Measurements from ENCODE around the gene GNAQ. TPM values are rescaled to one million over a fixed set of nuclear protein-coding genes. Genes with fewer than 3 reads are reported as not detected.
A peak's percentile ranks its signal among the peaks of the same experiment; 100 is the strongest.

GNAQ gene
- polyA plus RNA-seq, 3 donors = 8.3 to 51.0 (median 9.6) TPM

GRCh38 chr9:77916410-77916819, 115.2 kb downstream of the GNAQ start:
- H3K36me3 Mint-ChIP-seq = peaks cover 32 to 51% of the 10 kb centered on the region in 2 donors
- no peaks in the 10 kb centered on the region for H3K27me3 Mint-ChIP-seq (ENCODE audit: low read depth in 3 of 3)
- H3K9me3 Mint-ChIP-seq = no peaks in the 10 kb centered on the region
- intact Hi-C loops (cut with micrococcal nuclease) = no loop called here
- H3K4me3 Mint-ChIP-seq = no peak overlapping the region
- H3K27ac Mint-ChIP-seq = peak overlapping the region in 3 of 7 donors; percentile 19 to 75 (median 69)
- no peaks in the 10 kb centered on the region for H3K9me3 ChIP-seq (replicated peaks in 1 of 2; ENCODE audit: control insufficient read depth in 1 of 2, insufficient read depth in 1 of 2, low read length in 2 of 2)
- peaks cover 25 to 49% of the 10 kb centered on the region in 2 donors for H3K36me3 ChIP-seq (replicated peaks in 1 of 2; ENCODE audit: control insufficient read depth in 1 of 2, insufficient read depth in 2 of 2, low read length in 2 of 2)
- no peak overlapping the region for H3K9ac ChIP-seq (ENCODE audit: insufficient read depth, low read length, poor library complexity, severe bottlenecking)
- peaks cover 86% of the 10 kb centered on the region for H4K20me1 ChIP-seq (ENCODE audit: insufficient read depth, low read length)
- H3K27me3 ChIP-seq (ENCODE audit: control insufficient read depth in 2 of 2, insufficient read depth in 2 of 2, low read length in 2 of 2) = no peaks in the 10 kb centered on the region
- H3K79me2 ChIP-seq (ENCODE audit: insufficient read depth, low read length) = peaks cover 97% of the 10 kb centered on the region
- WGBS (ENCODE audit: insufficient coverage) = 42% methylated on average over 3 of the region's 4 CpGs
- peaks cover 33% of the 10 kb centered on the region for H3K4me1 Mint-ChIP-seq
- H3K4me1 ChIP-seq (ENCODE audit: control insufficient read depth in 1 of 2, insufficient read depth in 2 of 2, low read length in 2 of 2) = peaks cover 14 to 24% of the 10 kb centered on the region in 2 donors
- DNase-seq = no peak
- peak overlapping the region in 1 of 2 donors; percentile 54 for H3K27ac ChIP-seq (ENCODE audit: low read depth in 1 of 2, low read length in 2 of 2)
- no peak overlapping the region for H3K4me2 ChIP-seq (replicated peaks; ENCODE audit: extremely low read depth, low read length, poor library complexity, severe bottlenecking)
- no peak for TF ChIP-seq CTCF (IDR thresholded peaks at IDR 0.05)
- H3K4me3 ChIP-seq (replicated peaks in 1 of 3; ENCODE audit: low read depth in 2 of 3, low read length in 3 of 3) = no peak overlapping the region
- H2AFZ ChIP-seq (ENCODE audit: insufficient read depth, low read depth, low read length, poor library complexity, severe bottlenecking) = no peak overlapping the region

GRCh38 chr9:77915744-77916143, 115.9 kb downstream of the GNAQ start:
- Histone ChIP-seq H3K36me3 (replicated peaks in 1 of 2; ENCODE audit: control insufficient read depth in 1 of 2, insufficient read depth in 2 of 2, low read length in 2 of 2) (peaks cover 24 to 42% of the 10 kb centered on the region in 2 donors), H3K27ac (ENCODE audit: low read depth in 1 of 2, low read length in 2 of 2) (peak overlapping the region in 1 of 2 donors; percentile 54), H4K20me1 (ENCODE audit: insufficient read depth, low read length) (peaks cover 86% of the 10 kb centered on the region), H2AFZ (ENCODE audit: insufficient read depth, low read depth, low read length, poor library complexity, severe bottlenecking) (no peak overlapping the region), H3K27me3 (ENCODE audit: control insufficient read depth in 2 of 2, insufficient read depth in 2 of 2, low read length in 2 of 2) (no peaks in the 10 kb centered on the region), H3K9ac (ENCODE audit: insufficient read depth, low read length, poor library complexity, severe bottlenecking) (no peak overlapping the region), H3K79me2 (ENCODE audit: insufficient read depth, low read length) (peaks cover 98% of the 10 kb centered on the region), H3K4me1 (ENCODE audit: control insufficient read depth in 1 of 2, insufficient read depth in 2 of 2, low read length in 2 of 2) (peaks cover 18 to 29% of the 10 kb centered on the region in 2 donors), H3K4me3 (replicated peaks in 1 of 3; ENCODE audit: low read depth in 2 of 3, low read length in 3 of 3) (no peak overlapping the region), H3K9me3 (replicated peaks in 1 of 2; ENCODE audit: control insufficient read depth in 1 of 2, insufficient read depth in 1 of 2, low read length in 2 of 2) (no peaks in the 10 kb centered on the region), H3K4me2 (replicated peaks; ENCODE audit: extremely low read depth, low read length, poor library complexity, severe bottlenecking) (no peak overlapping the region)
- intact Hi-C loops (cut with micrococcal nuclease) = no loop called here
- Mint-ChIP-seq H3K27me3 (ENCODE audit: low read depth in 3 of 3) (no peaks in the 10 kb centered on the region), H3K4me3 (no peak overlapping the region), H3K9me3 (no peaks in the 10 kb centered on the region), H3K36me3 (peaks cover 29 to 50% of the 10 kb centered on the region in 2 donors), H3K27ac (peak overlapping the region in 3 of 7 donors; percentile 38 to 76 (median 60)), H3K4me1 (peaks cover 37% of the 10 kb centered on the region)
- no CpG with 5 or more reads among the region's 2 CpGs for WGBS (ENCODE audit: insufficient coverage)
- no peak for TF ChIP-seq CTCF (IDR thresholded peaks at IDR 0.05)
- DNase-seq = no peak

All from CD14-positive monocyte (primary cell).